Measurements from ENCODE around the gene KCNIP2. TPM values are rescaled to one million over a fixed set of nuclear protein-coding genes. Genes with fewer than 3 reads are reported as not detected.

The KCNIP2 gene
- total RNA-seq, 2 donors from 2014 or later = 4.5 to 39.3 TPM

DNA sequence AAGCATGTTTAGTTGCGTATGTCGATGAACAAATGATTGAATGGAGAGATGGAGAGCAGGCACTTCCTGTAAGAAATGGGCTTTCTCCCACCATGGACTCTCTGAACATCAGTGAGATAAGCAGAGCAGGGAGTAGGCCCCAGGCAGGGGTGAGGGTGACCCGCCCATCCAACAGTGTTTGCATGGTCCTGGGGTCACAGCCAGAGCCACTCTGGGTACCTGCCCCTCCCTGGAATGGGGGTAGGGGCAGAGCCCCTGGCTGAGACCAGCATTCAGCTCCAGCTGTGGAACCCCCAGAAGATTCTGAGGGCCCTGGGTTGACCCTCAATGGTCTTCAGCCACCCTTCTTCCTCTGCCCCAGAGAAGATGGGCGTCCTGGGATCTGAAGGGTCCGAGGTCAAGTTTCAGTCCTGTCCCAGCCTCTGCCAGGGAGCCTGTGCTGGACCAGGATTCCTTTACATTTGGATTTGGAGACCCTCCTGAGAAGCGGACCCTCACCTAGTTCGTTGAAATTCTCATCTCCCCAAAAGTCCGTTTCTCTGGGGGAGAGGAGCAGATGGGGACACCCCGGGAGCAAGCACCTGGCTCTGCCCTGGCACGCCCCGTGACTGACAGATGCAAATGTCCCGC lies 65.3 kb downstream of the KCNIP2 start:
- Mint-ChIP-seq H3K4me1 (peaks cover 26% of the 10 kb centered on the region), H3K4me3 (peak overlapping the region; percentile 98), H3K9me3 (no peaks in the 10 kb centered on the region), H3K27ac (no peak overlapping the region), H3K36me3 (ENCODE audit: low read depth) (peaks cover 60% of the 10 kb centered on the region), H3K27me3 (peaks cover 38% of the 10 kb centered on the region)
- ATAC-seq (replicated peaks) = no peak

DNA sequence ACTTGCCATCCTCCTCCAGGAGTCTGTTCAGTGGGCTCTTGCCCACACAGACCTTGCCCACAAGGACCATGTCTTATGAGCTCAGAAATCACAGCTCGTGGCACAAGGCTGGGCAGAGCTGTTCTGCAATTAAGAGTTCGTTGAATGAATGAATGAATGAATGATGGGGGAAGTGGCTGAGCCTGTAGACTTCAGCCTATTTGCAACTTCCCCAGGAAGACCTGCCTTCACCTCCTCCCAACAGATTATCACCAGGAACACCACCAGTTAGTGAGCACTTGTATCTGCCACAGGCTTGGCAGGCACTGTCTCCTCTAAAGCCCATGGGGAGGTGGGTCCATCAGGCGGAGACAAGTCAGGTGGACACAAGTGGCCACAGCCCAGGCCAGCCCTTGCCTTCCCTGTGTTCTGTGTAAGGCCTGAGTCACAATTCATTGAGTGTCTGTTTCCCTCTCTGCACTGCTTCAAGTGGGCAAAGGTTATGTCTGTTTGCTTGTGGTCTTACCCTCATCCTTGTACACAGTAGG lies 65.9 kb downstream of the KCNIP2 start:
- H3K36me3 Mint-ChIP-seq (ENCODE audit: low read depth) = peaks cover 55% of the 10 kb centered on the region
- H3K27me3 Mint-ChIP-seq = peaks cover 43% of the 10 kb centered on the region
- peak overlapping the region; percentile 50 for H3K4me3 Mint-ChIP-seq
- peaks cover 20% of the 10 kb centered on the region for H3K4me1 Mint-ChIP-seq
- no peak for ATAC-seq (replicated peaks)
- H3K27ac Mint-ChIP-seq = no peak overlapping the region
- no peaks in the 10 kb centered on the region for H3K9me3 Mint-ChIP-seq

DNA sequence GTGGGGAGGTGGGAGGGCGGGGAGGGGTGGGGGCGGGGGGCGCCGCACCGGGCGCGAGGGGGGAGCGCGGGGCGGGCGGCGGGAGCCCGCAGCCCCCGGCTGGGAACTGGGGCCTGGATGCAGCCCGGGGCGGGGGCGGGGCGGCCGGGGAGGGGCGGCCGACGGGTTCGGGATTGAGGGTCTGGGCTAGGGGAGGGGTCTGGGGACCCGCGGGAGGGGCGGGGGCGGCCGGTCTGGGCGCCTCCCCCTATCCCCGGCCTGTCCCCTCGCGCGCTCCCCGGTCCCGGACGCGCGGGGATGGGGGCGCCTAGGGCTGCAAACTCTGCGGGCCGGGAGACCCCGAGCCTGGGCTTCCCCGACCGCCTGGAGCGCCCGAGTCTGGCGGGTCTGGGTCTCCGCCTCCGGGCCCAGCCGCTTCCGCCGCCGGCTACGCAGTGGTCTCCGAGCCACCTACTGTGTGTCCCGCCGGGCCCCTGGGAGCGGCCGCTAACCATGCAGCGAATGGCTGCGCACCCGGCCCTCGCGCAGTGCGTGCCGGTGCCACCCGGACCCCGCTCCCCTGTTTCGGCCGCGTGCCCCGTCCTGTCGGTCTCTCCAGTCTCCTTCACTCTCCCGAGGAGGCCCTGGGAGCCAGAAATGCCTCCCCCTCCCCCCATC lies 67.3 kb downstream of the KCNIP2 start:
- peaks cover 42% of the 10 kb centered on the region for H3K36me3 Mint-ChIP-seq (ENCODE audit: low read depth)
- H3K27ac Mint-ChIP-seq = no peak overlapping the region
- peaks cover 54% of the 10 kb centered on the region for H3K27me3 Mint-ChIP-seq
- H3K4me3 Mint-ChIP-seq = peak overlapping the region; percentile 50
- peaks cover 12% of the 10 kb centered on the region for H3K4me1 Mint-ChIP-seq
- H3K9me3 Mint-ChIP-seq = no peaks in the 10 kb centered on the region
- ATAC-seq (replicated peaks) = no peak

Other genes with a start within 250 kb of the KCNIP2 start
- 10 to 100 TPM; 37.1 to 41.6 TPM for gene FBXW4, start 148.6 kb downstream of the KCNIP2 start, total RNA-seq
- gene FGF8, start 67.7 kb downstream of the KCNIP2 start, total RNA-seq = not detected
- 100 to 1,000 TPM in 1 of 2 donors, 10 to 100 TPM in 1; 72.6 to 162 TPM for gene NPM3, start 60.4 kb downstream of the KCNIP2 start, total RNA-seq
- gene OGA, start 25.4 kb downstream of the KCNIP2 start, total RNA-seq = 100 to 1,000 TPM; 119 to 291 TPM
- gene ARMH3, start 212.4 kb upstream of the KCNIP2 start, total RNA-seq = 10 to 100 TPM; 27.7 to 38.5 TPM
- gene HPS6, start 221.5 kb upstream of the KCNIP2 start, total RNA-seq = 10 to 100 TPM; 12.5 to 21.6 TPM